ENCODE results near the gene RCOR2.

The RCOR2 gene

DNA sequence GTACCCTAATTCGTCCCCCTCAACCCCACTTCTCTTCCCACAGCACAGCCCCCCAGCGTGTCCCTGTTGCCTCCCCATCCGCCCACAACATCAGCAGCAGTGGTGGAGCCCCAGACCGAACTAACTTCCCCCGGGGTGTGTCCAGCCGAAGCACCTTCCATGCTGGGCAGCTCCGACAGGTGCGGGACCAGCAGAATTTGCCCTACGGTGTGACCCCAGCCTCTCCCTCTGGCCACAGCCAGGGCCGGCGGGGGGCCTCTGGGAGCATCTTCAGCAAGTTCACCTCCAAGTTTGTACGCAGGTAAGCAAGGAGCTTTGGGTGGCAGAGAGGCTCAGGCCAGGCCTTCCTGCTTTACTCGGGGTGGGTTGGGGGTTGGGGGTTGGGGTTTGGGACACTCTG is 12.2 kb downstream of the RCOR2 start:
- Histone ChIP-seq H3K27ac (ENCODE audit: low read length, poor library complexity, severe bottlenecking) (no peak overlapping the region), H2AFZ (ENCODE audit: low read depth, low read length) (no peak overlapping the region), H2AK5ac (ENCODE audit: low read length, severe bottlenecking) (no peak overlapping the region), H3K4ac (ENCODE audit: low read depth in 1 of 2, low read length in 2 of 2) (no peak overlapping the region), H3K4me1 (ENCODE audit: control insufficient read depth, insufficient read depth, low read depth, low read length) (peaks cover 32% of the 10 kb centered on the region), H3K14ac (ENCODE audit: low read length in 2 of 2) (no peak overlapping the region), H3K23ac (ENCODE audit: low read length in 2 of 2) (no peak overlapping the region), H2BK5ac (ENCODE audit: low read depth, low read length, poor library complexity, severe bottlenecking) (no peak overlapping the region), H3K4me3 (ENCODE audit: insufficient read depth in 1 of 2, low read depth in 1 of 2, low read length in 2 of 2) (no peak overlapping the region), H3K9ac (ENCODE audit: low read length) (no peak overlapping the region), H3K18ac (ENCODE audit: low read depth in 1 of 2, low read length in 2 of 2) (no peak overlapping the region), H2BK15ac (ENCODE audit: low read depth, poor library complexity, severe bottlenecking) (no peak overlapping the region), H4K91ac (ENCODE audit: low read length) (peak overlapping the region; percentile 5), H3K36me3 (ENCODE audit: control insufficient read depth in 1 of 2, insufficient read depth in 2 of 2, low read depth in 1 of 2, low read length in 2 of 2) (peaks cover 84 to 96% of the 10 kb centered on the region in 2 experiments), H3K79me1 (replicated peaks; ENCODE audit: low read length, poor library complexity, severe bottlenecking) (peaks cover 42% of the 10 kb centered on the region), H3K4me2 (ENCODE audit: low read length, poor library complexity, severe bottlenecking) (no peak overlapping the region), H4K8ac (ENCODE audit: low read length) (no peak overlapping the region), H2BK120ac (ENCODE audit: low read depth, low read length) (no peak overlapping the region), H2BK12ac (ENCODE audit: low read length in 2 of 2) (no peak overlapping the region), H3K9me3 (ENCODE audit: control insufficient read depth, low read length) (no peaks in the 10 kb centered on the region), H3K27me3 (ENCODE audit: control insufficient read depth in 1 of 2, insufficient read depth in 1 of 2, low read length in 2 of 2) (no peaks in the 10 kb centered on the region)
- no peak for DNase-seq
- WGBS = 99% methylated on average over 12 of the region's 13 CpGs

DNA sequence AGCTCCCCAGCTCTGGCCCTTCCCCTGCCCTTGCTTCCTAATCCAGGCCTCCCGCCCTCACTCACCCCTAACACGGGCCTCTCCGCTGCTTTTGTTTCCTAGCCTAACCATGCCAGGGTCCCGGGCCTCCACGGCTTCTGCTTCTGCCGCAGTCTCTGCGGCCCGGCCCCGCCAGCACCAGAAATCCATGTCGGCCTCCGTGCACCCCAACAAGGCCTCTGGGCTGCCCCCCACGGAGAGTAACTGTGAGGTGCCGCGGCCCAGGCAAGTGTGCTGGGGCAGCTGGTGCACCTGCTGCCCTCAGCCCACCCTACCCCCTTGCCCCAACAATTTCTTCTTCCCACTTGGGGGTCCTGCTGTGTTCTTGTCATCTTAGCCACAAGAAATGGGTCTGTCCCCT is 13.1 kb downstream of the RCOR2 start:
- H2BK15ac ChIP-seq (ENCODE audit: low read depth, poor library complexity, severe bottlenecking) = no peak overlapping the region
- H3K79me1 ChIP-seq (replicated peaks; ENCODE audit: low read length, poor library complexity, severe bottlenecking) = peaks cover 43% of the 10 kb centered on the region
- DNase-seq = no peak
- no peak overlapping the region for H2BK5ac ChIP-seq (ENCODE audit: low read depth, low read length, poor library complexity, severe bottlenecking)
- peaks cover 28% of the 10 kb centered on the region for H3K4me1 ChIP-seq (ENCODE audit: control insufficient read depth, insufficient read depth, low read depth, low read length)
- H3K9me3 ChIP-seq (ENCODE audit: control insufficient read depth, low read length) = no peaks in the 10 kb centered on the region
- no peak overlapping the region for H3K14ac ChIP-seq (ENCODE audit: low read length in 2 of 2)
- H2BK12ac ChIP-seq (ENCODE audit: low read length in 2 of 2) = no peak overlapping the region
- H2AK5ac ChIP-seq (ENCODE audit: low read length, severe bottlenecking) = no peak overlapping the region
- H4K8ac ChIP-seq (ENCODE audit: low read length) = no peak overlapping the region
- WGBS = 96% methylated on average over 14 of the region's 14 CpGs
- no peak overlapping the region for H2BK120ac ChIP-seq (ENCODE audit: low read depth, low read length)
- H2AFZ ChIP-seq (ENCODE audit: low read depth, low read length) = no peak overlapping the region
- no peak overlapping the region for H3K9ac ChIP-seq (ENCODE audit: low read length)
- H3K4me3 ChIP-seq (ENCODE audit: insufficient read depth in 1 of 2, low read depth in 1 of 2, low read length in 2 of 2) = no peak overlapping the region
- H3K18ac ChIP-seq (ENCODE audit: low read depth in 1 of 2, low read length in 2 of 2) = no peak overlapping the region
- H4K91ac ChIP-seq (ENCODE audit: low read length) = no peak overlapping the region
- H3K36me3 ChIP-seq (ENCODE audit: control insufficient read depth in 1 of 2, insufficient read depth in 2 of 2, low read depth in 1 of 2, low read length in 2 of 2) = peaks cover 91 to 97% of the 10 kb centered on the region in 2 experiments
- H3K4ac ChIP-seq (ENCODE audit: low read depth in 1 of 2, low read length in 2 of 2) = no peak overlapping the region
- H3K23ac ChIP-seq (ENCODE audit: low read length in 2 of 2) = no peak overlapping the region
- H3K4me2 ChIP-seq (ENCODE audit: low read length, poor library complexity, severe bottlenecking) = no peak overlapping the region
- no peak overlapping the region for H3K27ac ChIP-seq (ENCODE audit: low read length, poor library complexity, severe bottlenecking)
- no peaks in the 10 kb centered on the region for H3K27me3 ChIP-seq (ENCODE audit: control insufficient read depth in 1 of 2, insufficient read depth in 1 of 2, low read length in 2 of 2)

DNA sequence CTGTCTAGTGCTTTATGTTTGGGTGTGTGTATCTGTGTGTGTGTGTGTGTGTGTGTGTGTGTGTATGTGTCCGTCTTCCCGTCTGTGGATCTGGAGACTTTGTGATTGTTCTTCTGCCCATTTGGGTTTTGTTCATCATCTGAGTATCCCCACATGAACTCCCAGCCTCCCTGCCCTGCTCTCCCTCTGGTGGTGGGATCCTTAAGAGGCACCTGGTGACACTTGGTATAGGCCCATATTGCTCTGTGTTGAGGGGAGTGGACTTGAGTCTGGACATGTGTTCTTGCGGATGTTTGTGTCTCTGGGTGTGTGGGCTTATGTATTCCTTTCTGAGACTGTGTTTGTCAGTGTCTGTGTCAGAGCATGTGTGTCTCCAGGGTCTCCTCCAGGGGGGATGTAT is 15.3 kb downstream of the RCOR2 start:
- 98% methylated on average over 2 of the region's 3 CpGs for WGBS
- peaks cover 89 to 93% of the 10 kb centered on the region in 2 experiments for H3K36me3 ChIP-seq (ENCODE audit: control insufficient read depth in 1 of 2, insufficient read depth in 2 of 2, low read depth in 1 of 2, low read length in 2 of 2)
- no peak overlapping the region for H3K14ac ChIP-seq (ENCODE audit: low read length in 2 of 2)
- H4K8ac ChIP-seq (ENCODE audit: low read length) = no peak overlapping the region
- H3K79me1 ChIP-seq (replicated peaks; ENCODE audit: low read length, poor library complexity, severe bottlenecking) = peaks cover 50% of the 10 kb centered on the region
- H3K9me3 ChIP-seq (ENCODE audit: control insufficient read depth, low read length) = no peaks in the 10 kb centered on the region
- peaks cover 10% of the 10 kb centered on the region for H3K4me1 ChIP-seq (ENCODE audit: control insufficient read depth, insufficient read depth, low read depth, low read length)
- no peak overlapping the region for H4K91ac ChIP-seq (ENCODE audit: low read length)
- H2AK5ac ChIP-seq (ENCODE audit: low read length, severe bottlenecking) = no peak overlapping the region
- H3K23ac ChIP-seq (ENCODE audit: low read length in 2 of 2) = no peak overlapping the region
- no peak overlapping the region for H3K4me2 ChIP-seq (ENCODE audit: low read length, poor library complexity, severe bottlenecking)
- no peak overlapping the region for H2BK120ac ChIP-seq (ENCODE audit: low read depth, low read length)
- H2BK12ac ChIP-seq (ENCODE audit: low read length in 2 of 2) = no peak overlapping the region
- H3K4me3 ChIP-seq (ENCODE audit: insufficient read depth in 1 of 2, low read depth in 1 of 2, low read length in 2 of 2) = no peak overlapping the region
- no peak overlapping the region for H3K27ac ChIP-seq (ENCODE audit: low read length, poor library complexity, severe bottlenecking)
- H3K9ac ChIP-seq (ENCODE audit: low read length) = no peak overlapping the region
- H2AFZ ChIP-seq (ENCODE audit: low read depth, low read length) = no peak overlapping the region
- no peak overlapping the region for H2BK5ac ChIP-seq (ENCODE audit: low read depth, low read length, poor library complexity, severe bottlenecking)
- H3K18ac ChIP-seq (ENCODE audit: low read depth in 1 of 2, low read length in 2 of 2) = no peak overlapping the region
- H2BK15ac ChIP-seq (ENCODE audit: low read depth, poor library complexity, severe bottlenecking) = no peak overlapping the region
- no peak overlapping the region for H3K4ac ChIP-seq (ENCODE audit: low read depth in 1 of 2, low read length in 2 of 2)
- H3K27me3 ChIP-seq (ENCODE audit: control insufficient read depth in 1 of 2, insufficient read depth in 1 of 2, low read length in 2 of 2) = no peaks in the 10 kb centered on the region
- peak; percentile 41 for DNase-seq

DNA sequence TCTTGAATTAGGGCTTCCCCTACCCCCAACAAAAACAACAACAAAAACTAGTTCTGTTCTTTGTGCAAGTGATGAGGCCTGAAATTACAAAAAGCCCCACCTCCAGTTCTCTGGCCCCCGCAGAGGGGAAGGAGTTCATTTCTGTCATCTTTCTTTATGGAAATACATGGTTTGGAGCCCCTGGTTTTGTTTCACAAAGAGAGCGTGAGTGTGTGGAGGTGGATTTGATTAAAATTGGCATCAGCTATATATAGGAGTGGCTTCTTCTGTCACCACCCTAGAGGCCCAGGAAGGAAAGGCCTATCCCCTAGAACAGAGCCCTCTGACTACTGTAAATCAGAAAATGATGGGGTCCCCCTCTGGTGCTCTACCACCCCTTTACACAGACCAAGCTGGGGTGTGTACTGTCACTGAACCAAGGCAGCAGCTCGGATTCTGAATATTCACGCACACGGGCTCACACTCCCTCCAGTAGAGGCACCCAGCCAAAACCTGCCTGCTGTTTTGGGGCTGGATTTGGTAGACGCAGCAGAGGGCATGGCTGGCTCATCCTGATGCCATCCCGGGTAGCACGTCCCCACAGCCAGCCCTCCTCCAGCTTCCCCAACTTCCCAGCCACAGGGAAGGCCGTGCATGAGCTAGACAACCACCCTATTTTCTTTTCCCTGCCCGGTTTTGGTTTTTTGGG is 19.4 kb downstream of the RCOR2 start:
- Histone ChIP-seq H2BK120ac (ENCODE audit: low read depth, low read length) (no peak overlapping the region), H3K4me1 (ENCODE audit: control insufficient read depth, insufficient read depth, low read depth, low read length) (no peaks in the 10 kb centered on the region), H2AK5ac (ENCODE audit: low read length, severe bottlenecking) (no peak overlapping the region), H3K36me3 (ENCODE audit: control insufficient read depth in 1 of 2, insufficient read depth in 2 of 2, low read depth in 1 of 2, low read length in 2 of 2) (peaks cover 71 to 81% of the 10 kb centered on the region in 2 experiments), H3K4me3 (ENCODE audit: insufficient read depth in 1 of 2, low read depth in 1 of 2, low read length in 2 of 2) (no peak overlapping the region), H3K23ac (ENCODE audit: low read length in 2 of 2) (no peak overlapping the region), H2BK5ac (ENCODE audit: low read depth, low read length, poor library complexity, severe bottlenecking) (no peak overlapping the region), H3K14ac (ENCODE audit: low read length in 2 of 2) (no peak overlapping the region), H2BK12ac (ENCODE audit: low read length in 2 of 2) (no peak overlapping the region), H2AFZ (ENCODE audit: low read depth, low read length) (no peak overlapping the region), H3K4ac (ENCODE audit: low read depth in 1 of 2, low read length in 2 of 2) (no peak overlapping the region), H2BK15ac (ENCODE audit: low read depth, poor library complexity, severe bottlenecking) (no peak overlapping the region), H3K27ac (ENCODE audit: low read length, poor library complexity, severe bottlenecking) (no peak overlapping the region), H3K9me3 (ENCODE audit: control insufficient read depth, low read length) (no peaks in the 10 kb centered on the region), H3K9ac (ENCODE audit: low read length) (no peak overlapping the region), H4K8ac (ENCODE audit: low read length) (peak overlapping the region; percentile 53), H3K79me1 (replicated peaks; ENCODE audit: low read length, poor library complexity, severe bottlenecking) (peaks cover 58% of the 10 kb centered on the region), H3K4me2 (ENCODE audit: low read length, poor library complexity, severe bottlenecking) (no peak overlapping the region), H3K18ac (ENCODE audit: low read depth in 1 of 2, low read length in 2 of 2) (no peak overlapping the region), H3K27me3 (ENCODE audit: control insufficient read depth in 1 of 2, insufficient read depth in 1 of 2, low read length in 2 of 2) (no peaks in the 10 kb centered on the region), H4K91ac (ENCODE audit: low read length) (no peak overlapping the region)
- DNase-seq = no peak
- 95% methylated on average over 10 of the region's 10 CpGs for WGBS

All from mesenchymal stem cell (in vitro differentiated cells and primary cell).